HG03025 (cell line): ENCODE measurements around the gene CARNS1.

Source experiments
- ATAC-seq: cut with Tn5 transposase; IDR thresholded peaks from one replicate; pipeline ENCODE4 v1.9.1; 2021; ENCODE audit warnings: mild to moderate bottlenecking, moderate library complexity; ENCODE audit not compliant: unreplicated experiment, low FRiP score

The CARNS1 gene, protein sequence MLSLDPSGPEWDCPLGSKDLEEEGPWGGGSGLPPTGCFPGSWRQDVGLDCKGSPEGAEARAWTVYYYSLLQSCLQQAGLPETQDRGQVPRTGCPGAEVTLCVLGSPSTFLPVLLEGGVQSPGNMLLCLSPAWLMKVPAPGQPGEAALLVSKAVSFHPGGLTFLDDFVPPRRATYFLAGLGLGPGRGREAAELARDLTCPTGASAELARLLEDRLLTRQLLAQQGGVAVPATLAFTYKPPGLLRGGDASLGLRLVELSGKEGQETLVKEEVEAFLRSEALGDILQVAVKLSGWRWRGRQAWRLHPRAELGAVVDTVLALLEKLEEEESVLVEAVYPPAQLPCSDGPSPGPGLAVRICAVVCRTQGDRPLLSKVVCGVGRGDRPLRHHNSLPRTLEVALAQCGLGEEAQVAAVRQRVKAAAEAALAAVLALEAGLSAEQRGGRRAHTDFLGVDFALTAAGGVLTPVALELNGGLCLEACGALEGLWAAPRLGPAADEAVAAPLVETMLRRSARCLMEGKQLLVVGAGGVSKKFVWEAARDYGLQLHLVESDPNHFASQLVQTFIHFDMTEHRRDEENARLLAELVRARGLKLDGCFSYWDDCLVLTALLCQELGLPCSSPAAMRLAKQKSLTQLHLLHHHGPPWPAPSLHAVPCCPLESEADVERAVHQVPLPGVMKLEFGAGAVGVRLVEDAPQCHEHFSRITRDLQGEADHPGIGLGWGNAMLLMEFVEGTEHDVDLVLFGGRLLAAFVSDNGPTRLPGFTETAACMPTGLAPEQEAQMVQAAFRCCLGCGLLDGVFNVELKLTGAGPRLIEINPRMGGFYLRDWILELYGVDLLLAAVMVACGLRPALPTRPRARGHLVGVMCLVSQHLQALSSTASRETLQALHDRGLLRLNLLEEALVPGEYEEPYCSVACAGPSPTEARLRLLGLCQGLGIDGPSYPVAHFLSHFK

DNA sequence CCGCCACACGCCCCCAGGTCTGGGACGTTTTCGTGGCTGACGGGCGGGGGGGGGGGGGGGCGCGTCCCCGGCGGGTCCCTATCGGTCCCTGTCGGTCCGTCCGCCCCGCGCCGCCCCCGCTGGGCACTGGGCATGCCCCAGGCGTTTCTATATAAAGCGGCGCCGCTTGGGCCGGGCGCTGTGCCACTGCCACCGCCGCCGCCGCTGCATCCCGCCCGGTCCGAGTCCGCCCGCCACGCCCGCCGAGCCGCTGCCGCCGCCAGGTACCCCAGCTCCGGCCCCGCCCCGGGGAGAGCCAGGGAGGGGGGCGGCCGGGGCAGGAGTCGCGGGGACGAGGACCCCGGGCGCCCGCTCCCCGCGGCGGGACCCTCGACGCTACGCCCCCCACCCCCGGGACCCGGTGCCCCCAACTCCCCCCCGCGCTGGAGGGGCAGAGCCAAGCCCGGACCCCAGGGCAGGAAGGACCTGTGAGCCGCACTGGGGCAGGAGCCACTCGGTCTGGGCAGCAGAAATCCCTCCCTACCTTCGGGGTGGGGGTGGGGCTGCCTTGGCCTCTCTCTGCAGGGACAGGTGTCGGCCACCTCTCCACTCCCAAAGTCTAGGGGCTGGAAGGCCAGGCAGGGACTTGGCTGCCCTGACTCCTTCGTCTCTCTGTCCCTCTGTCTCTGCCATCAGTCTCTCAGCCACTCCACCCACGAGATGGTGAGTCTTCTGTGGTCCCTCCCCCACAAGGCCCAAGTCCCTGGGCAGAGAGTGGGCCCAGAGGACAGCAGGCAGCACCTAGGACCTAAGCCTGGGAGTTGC, at the start of gene CARNS1:
CARNS1 (plus strand) TSS at position 178 of the 804 bp plus-strand sequence; CDS start at position 700, 522 bp downstream.
- ATAC-seq, result no peak

DNA sequence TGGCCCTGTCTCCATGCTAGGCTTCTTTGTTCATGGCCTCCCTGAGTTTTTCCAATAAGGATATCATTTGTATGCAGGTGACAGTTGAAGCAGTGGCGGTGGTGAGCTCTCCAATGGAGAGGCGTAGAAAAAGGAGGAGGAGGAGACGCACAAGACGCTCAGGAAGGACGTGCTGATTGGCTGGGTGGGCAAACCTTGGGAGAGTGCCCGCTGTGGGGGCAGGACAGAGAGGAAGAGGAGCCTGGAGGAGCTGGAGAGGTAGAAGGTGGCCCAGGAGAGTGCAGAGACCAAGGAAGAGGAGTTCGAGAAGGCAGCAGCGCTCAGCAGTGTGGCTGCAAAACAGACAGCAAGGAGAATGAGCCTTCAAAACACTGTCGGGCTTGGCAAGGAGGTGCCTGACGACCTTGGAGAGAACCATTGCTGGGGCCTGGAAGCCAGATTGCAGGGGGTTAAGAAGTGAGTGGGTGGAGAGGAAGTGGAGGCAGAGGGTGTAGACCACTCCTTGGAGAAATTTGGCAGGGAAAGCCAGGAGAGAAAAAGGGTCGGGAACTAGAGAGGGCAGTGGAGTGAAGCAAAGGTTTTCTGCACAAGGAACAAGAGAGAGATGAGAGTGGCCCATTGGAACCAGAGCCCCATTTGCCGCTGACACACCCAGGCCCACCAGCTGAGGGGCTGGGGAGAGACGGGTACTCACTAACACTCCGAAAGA, 49.6 kb upstream of the CARNS1 start:
- ATAC-seq, result no peak

DNA sequence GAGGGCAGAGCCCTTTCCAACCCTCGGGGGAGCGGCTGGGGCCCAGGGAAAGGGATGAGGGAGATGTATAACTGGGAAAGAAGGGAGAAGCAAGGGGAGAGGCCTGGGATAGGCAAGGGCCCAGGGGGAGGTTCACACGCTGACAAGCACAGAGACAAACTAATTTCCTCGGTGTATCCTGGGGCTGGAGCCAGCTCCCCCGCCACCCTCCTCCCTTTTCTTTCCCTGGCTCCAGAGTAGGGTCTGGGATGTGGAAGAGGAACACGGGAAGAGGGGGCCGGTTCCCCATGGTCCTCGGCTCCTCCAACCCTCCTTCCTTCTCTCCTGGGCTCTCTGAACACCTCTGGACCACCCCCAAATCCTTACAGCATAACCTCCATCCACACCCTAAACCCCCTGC, 48.9 kb upstream of the CARNS1 start:
- no peak for ATAC-seq

GRCh38 chr11:67366961-67367760, 48.3 kb upstream of the CARNS1 start:
- ATAC-seq, result no peak

- no peak for ATAC-seq
These were observed 47.7 kb upstream of the CARNS1 start for GRCh38 chr11:67367761-67368227.

- no peak for ATAC-seq
These were observed 46.9 kb upstream of the CARNS1 start for GRCh38 chr11:67368621-67369020.

DNA sequence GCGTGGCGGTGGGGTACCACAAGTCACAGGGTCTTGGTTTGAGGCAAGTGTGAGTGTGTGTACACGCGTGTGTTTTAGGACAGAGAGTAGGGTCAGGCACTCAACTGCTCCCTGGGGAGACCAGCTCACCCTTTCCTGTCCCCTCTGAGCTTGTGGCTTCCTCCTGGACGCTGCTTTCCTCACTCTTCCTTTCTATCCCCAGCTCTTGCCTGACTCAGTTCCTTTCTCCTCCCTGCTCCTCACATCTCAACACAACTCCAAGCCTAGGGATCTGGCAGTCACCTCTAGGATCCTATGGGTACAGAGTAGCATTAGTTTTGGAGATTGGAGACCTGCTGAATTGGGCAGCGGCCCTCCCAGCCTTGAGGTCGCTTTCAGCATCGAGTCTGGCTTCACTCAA, 46.2 kb upstream of the CARNS1 start:
- no peak for ATAC-seq

- no peak for ATAC-seq
These were observed 45.6 kb upstream of the CARNS1 start for GRCh38 chr11:67369801-67370284.

DNA sequence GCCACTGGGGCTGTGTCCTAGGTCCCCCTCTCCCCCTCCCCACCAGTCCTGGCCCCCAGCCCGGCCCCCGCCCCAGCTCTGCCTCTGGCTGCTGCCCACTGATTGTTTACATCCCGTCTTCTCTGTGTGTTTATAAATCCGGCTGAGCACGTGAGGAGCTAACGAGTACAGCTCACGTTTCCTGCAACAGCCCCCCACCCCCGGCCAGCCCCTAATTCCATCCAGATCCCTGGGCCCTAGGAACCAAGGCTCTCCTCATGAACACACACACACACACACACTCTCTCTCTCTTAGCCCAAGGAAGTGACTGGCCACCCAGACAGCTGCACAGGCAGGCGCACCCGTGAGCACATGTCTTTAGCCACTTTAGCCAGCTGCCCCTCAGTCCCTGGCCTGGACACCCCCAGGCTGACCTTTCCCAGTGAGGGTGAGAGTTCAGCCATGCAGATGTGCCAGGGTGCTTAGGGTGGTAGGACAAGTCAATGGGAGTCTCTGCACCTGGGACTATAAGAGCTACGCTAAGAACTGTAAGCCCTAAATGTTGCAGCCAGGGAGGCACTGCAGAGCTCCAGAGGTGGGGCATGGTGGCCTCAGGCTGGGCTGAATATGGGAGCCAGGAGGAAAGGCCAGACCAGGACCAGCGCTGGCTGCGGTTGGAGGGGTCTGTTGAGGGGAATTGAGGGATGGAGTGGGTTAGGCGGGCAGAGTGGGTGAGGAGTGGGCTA, 45.0 kb upstream of the CARNS1 start:
- no peak for ATAC-seq

GRCh38 chr11:67371189-67371910, 44.1 kb upstream of the CARNS1 start:
- ATAC-seq, result no peak

- ATAC-seq, result no peak
These were observed 43.6 kb upstream of the CARNS1 start for GRCh38 chr11:67371911-67372320.

- ATAC-seq, result no peak
These were observed 43.0 kb upstream of the CARNS1 start for GRCh38 chr11:67372321-67372992.

DNA sequence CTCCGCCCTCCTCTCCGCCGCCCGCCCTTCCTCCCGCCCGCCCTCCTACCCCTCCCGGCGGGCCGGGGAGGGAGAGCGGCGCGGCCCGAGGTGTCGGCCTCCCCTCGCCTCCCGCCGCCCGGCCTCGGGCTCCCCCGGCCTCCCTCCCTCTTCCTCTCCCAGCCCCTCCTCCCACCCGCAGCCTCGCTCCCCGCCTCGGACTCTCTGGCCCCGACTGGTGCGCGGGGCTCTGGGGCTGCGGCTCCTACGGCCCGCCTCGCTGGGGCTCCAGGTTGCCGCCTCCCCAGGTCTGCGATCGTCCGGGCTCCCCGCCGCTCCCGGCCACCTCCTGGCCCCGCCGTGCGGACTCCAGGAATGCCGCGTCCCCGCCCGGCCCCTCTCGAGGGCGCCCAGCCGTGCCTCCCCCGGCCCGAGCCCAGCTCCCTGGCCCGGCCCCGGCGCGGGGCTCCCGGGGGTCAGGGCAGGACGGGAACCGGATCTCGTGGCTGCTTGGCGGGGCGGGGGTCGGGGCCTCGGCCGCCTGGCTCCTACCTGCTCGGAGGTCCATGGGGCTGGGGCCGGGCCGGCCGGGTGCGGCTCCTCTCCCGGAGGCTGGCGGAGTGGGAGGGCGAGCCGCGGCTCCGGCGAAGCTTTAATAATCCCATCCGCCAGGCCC, 42.4 kb upstream of the CARNS1 start, which contains the start of gene CLCF1:
CLCF1 (minus strand) TSS at position 606 of the 655 bp plus-strand sequence; CDS start at position 547, 59 bp downstream.
- ATAC-seq, result no peak

GRCh38 chr11:67373648-67374570, 41.6 kb upstream of the CARNS1 start:
- no peak for ATAC-seq

DNA sequence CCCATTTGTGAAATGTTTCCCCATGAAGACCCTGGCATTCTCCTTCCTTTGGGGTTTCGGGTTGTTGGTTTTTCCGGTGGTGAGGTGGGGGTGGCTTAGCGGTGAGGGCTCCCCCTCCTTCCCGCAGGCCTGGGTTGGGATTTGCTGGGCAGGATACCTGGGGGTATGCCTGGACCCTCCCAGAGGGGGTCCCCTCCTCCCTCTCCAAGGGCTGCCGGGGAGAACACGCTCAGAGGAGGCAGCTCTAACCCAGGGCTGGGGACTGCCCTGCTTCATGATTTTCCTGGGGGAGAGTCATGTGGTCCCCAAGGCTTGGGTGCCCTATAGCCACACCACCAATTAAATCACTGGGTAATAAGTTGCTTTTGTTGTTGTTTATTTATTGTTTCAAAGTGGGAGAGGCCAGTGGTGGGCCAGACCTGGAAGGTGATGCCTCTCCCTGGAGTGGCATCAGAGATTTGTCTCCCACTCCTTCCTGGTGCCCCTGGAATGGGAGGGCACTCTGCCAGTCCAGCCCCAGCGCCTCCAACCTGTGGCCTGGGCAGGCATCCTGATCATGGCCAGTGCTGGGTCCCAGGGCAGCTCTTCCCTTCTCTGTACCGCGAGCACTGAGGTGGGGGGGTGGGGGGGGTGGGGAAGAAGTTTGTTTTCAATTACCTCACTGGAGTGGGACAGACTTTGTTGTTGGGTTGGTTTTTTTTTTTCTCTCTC, 40.8 kb upstream of the CARNS1 start:
- ATAC-seq, result no peak
